ENCODE measurements around the gene ADAM19.

ADAM19 gene

GRCh38 chr5:157550663-157551062 is 24.9 kb downstream of the ADAM19 start:
- TF ChIP-seq MYC (IDR thresholded peaks at IDR 0.05; ENCODE audit: low read depth, low read length) (no peak), MAX (IDR thresholded peaks at IDR 0.05; ENCODE audit: low read depth, low read length) (no peak), CTCF (IDR thresholded peaks at IDR 0.05; ENCODE audit: low read depth, low read length) (no peak), POLR2A (IDR thresholded peaks at IDR 0.05; ENCODE audit: extremely low read depth, insufficient read length) (no peak)
- no peak for DNase-seq (ENCODE audit: low read depth)
- H3K4me3 ChIP-seq (ENCODE audit: low read depth, low read length) = no peak overlapping the region

GRCh38 chr5:157549954-157550549 is 25.5 kb downstream of the ADAM19 start:
- no peak for TF ChIP-seq POLR2A (IDR thresholded peaks at IDR 0.05; ENCODE audit: extremely low read depth, insufficient read length)
- no peak for TF ChIP-seq CTCF (IDR thresholded peaks at IDR 0.05; ENCODE audit: low read depth, low read length)
- TF ChIP-seq MAX (IDR thresholded peaks at IDR 0.05; ENCODE audit: low read depth, low read length) = no peak
- TF ChIP-seq MYC (IDR thresholded peaks at IDR 0.05; ENCODE audit: low read depth, low read length) = no peak
- DNase-seq (ENCODE audit: low read depth) = no peak
- H3K4me3 ChIP-seq (ENCODE audit: low read depth, low read length) = no peak overlapping the region

GRCh38 chr5:157549283-157549629 is 26.3 kb downstream of the ADAM19 start:
- DNase-seq (ENCODE audit: low read depth) = no peak
- H3K4me3 ChIP-seq (ENCODE audit: low read depth, low read length) = no peak overlapping the region
- TF ChIP-seq CTCF (IDR thresholded peaks at IDR 0.05; ENCODE audit: low read depth, low read length) (no peak), MAX (IDR thresholded peaks at IDR 0.05; ENCODE audit: low read depth, low read length) (no peak), MYC (IDR thresholded peaks at IDR 0.05; ENCODE audit: low read depth, low read length) (no peak), POLR2A (IDR thresholded peaks at IDR 0.05; ENCODE audit: extremely low read depth, insufficient read length) (no peak)

- DNase-seq (ENCODE audit: low read depth) = no peak
- no peak for TF ChIP-seq MAX (IDR thresholded peaks at IDR 0.05; ENCODE audit: low read depth, low read length)
- no peak for TF ChIP-seq CTCF (IDR thresholded peaks at IDR 0.05; ENCODE audit: low read depth, low read length)
- no peak for TF ChIP-seq POLR2A (IDR thresholded peaks at IDR 0.05; ENCODE audit: extremely low read depth, insufficient read length)
- TF ChIP-seq MYC (IDR thresholded peaks at IDR 0.05; ENCODE audit: low read depth, low read length) = no peak
Measured at GRCh38 chr5:157548513-157549282, 26.9 kb downstream of the ADAM19 start.

DNA sequence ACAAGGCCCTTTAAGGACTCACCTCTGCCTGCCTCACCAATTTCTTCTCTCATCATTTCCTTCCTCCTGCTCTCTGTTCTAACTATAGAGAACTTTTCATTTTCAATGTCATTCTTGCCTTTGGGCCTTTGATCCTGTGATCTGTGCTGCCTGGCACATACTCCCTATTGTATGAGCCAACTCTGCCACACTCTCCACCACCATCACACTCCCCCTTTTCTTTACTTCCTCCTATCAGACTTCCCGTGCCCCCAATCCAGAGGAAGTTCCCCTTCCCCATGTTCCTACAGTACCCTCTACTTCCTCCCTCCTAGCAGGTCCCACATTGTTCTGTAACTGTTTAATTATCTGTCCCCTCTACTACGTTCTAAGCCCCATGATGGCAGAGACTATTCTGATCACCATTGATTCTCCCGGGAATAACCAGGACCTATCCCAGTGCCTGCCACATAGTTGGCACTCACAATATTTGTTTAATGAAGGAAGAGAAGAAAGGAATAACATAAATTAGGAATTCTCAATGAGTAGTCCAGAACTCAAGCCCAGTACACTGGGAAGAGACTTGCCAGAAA is 27.5 kb downstream of the ADAM19 start:
- no peak for TF ChIP-seq MAX (IDR thresholded peaks at IDR 0.05; ENCODE audit: low read depth, low read length)
- no peak for TF ChIP-seq POLR2A (IDR thresholded peaks at IDR 0.05; ENCODE audit: extremely low read depth, insufficient read length)
- no peak for TF ChIP-seq CTCF (IDR thresholded peaks at IDR 0.05; ENCODE audit: low read depth, low read length)
- no peak for TF ChIP-seq MYC (IDR thresholded peaks at IDR 0.05; ENCODE audit: low read depth, low read length)
- H3K4me3 ChIP-seq (ENCODE audit: low read depth, low read length) = no peak overlapping the region
- no peak for DNase-seq (ENCODE audit: low read depth)

More at GRCh38 chr5:157548513-157549282, 26.9 kb downstream of the ADAM19 start:
- no peak overlapping the region for H3K4me3 ChIP-seq (ENCODE audit: low read depth, low read length)
